Panc1 (cell line): ENCODE data around the gene C1orf216. TPM values are rescaled to one million over a fixed set of nuclear protein-coding genes. Genes with fewer than 3 reads are reported as not detected.

Experiments used
- ATAC-seq: fragments of 200-7000 bp; cut with Tn5 transposase; 2 replicates; pipeline ENCODE4 v1.9.1; 2020; ENCODE audit warnings: mild to moderate bottlenecking, moderate library complexity
- BruUV-seq: library from RNA; stranded (reverse); fragments of 400-500 nt; replicated peaks from 2 replicates; lab custom pipeline; 2021; lab: Mats Ljungman, UMichigan
- CTCF ChIA-PET: fragments of 300-600 bp; sonication (Branson Sonifier 250); formaldehyde crosslinking; loops from one replicate; lab custom pipeline; 2022; ENCODE audit warnings: antibody characterized with exemption; lab: Charles Lee
- POLR2A ChIA-PET: fragments of 300-600 bp; sonication (Branson Sonifier 250); formaldehyde crosslinking; loops from one replicate; lab custom pipeline; 2022; ENCODE audit warnings: antibody characterized with exemption; lab: Charles Lee
- DNase-seq: peaks from one replicate; pipeline ENCODE4 v3.0.0-alpha.2; 2010; ENCODE audit warnings: low read depth, low spot score
- H3K27ac ChIP-seq: 2 replicates; pipeline ENCODE4 v1.5.1; 2011; ENCODE audit warnings: mild to moderate bottlenecking, low read length, inconsistent platforms
- H3K27me3 ChIP-seq: fragments of 200-500 bp; sonication (Bioruptor generic); 2 replicates; pipeline ENCODE4 v1.6.0; 2014; ENCODE audit warnings: low read length, inconsistent platforms; ENCODE audit not compliant: control insufficient read depth, insufficient read depth
- H3K36me3 ChIP-seq: fragments of 200-500 bp; sonication (Bioruptor generic); 2 replicates; pipeline ENCODE4 v1.5.1; 2014; ENCODE audit warnings: inconsistent platforms, mild to moderate bottlenecking, low read length, moderate library complexity; ENCODE audit not compliant: control insufficient read depth, insufficient read depth
- H3K4me1 ChIP-seq: 2 replicates; pipeline ENCODE4 v1.5.1; 2011; ENCODE audit warnings: inconsistent platforms, mild to moderate bottlenecking, low read length, moderate library complexity; ENCODE audit not compliant: control insufficient read depth, insufficient read depth
- H3K4me3 ChIP-seq, 2 experiments: 2 replicates each; pipeline ENCODE4 v1.5.1; 2011 to 2012; ENCODE audit warnings: low read depth in 2 of 2, low read length in 2 of 2, mild to moderate bottlenecking in 2 of 2, inconsistent platforms in 1 of 2, moderate library complexity in 1 of 2
- H3K9me3 ChIP-seq: fragments of 200-500 bp; sonication (Bioruptor generic); 2 replicates; pipeline ENCODE4 v1.5.1; 2014; ENCODE audit warnings: low read depth, mild to moderate bottlenecking, inconsistent platforms, low read length, moderate library complexity; ENCODE audit not compliant: control insufficient read depth, insufficient read depth
- CTCF ChIP-seq: fragments of 450-650 bp; IDR thresholded peaks from 2 replicates; pipeline ENCODE4 v1.5.1; 2017; ENCODE audit warnings: mild to moderate bottlenecking
- POLR2AphosphoS5 ChIP-seq: IDR thresholded peaks from 2 replicates; pipeline ENCODE4 v1.6.1; 2012; ENCODE audit warnings: mild to moderate bottlenecking, low read depth, low read length, moderate library complexity
- SIN3A ChIP-seq: IDR thresholded peaks from 2 replicates; pipeline ENCODE4 v1.6.1; 2012; ENCODE audit warnings: low read depth, mild to moderate bottlenecking, low read length, moderate library complexity, borderline replicate concordance; ENCODE audit not compliant: insufficient read depth
- TCF7L2 ChIP-seq: IDR thresholded peaks from 2 replicates; pipeline ENCODE4 v1.6.1; 2011; ENCODE audit warnings: mild to moderate bottlenecking, low read depth, low read length, inconsistent platforms
- in situ Hi-C: cut with HindIII; loops from 2 replicates; pipeline ENCODE4 v1.10.0; 2016; ENCODE audit warnings: low sequenced_read_pairs, low pct_unique_long_range_greater_than_20kb
- intact Hi-C: fragments of 100-400 bp; cut with micrococcal nuclease; formaldehyde crosslinking; loops from one replicate; pipeline ENCODE4 v1.10.0; 2022; ENCODE audit not compliant: unreplicated experiment
- total RNA-seq: library from RNA; stranded (reverse); gene quantifications from one replicate; pipeline ENCODE4 v1.2.1, GENCODE V29; 2021; ENCODE audit not compliant: unreplicated experiment
- TF ChIP-seq, protein P1 (sequence below), 2 experiments: IDR thresholded peaks; 2 replicates each; pipeline ENCODE4 v1.6.1; 2011 to 2012; ENCODE audit warnings: low read depth in 2 of 2, control low read depth in 1 of 2, low read length in 1 of 2, mild to moderate bottlenecking in 1 of 2, moderate library complexity in 1 of 2; ENCODE audit not compliant: insufficient read depth in 1 of 2

C1orf216 gene
- total RNA-seq, 1 experiment from 2014 or later = 28.0 TPM

- CTCF ChIA-PET = no interaction called here
- no TSS peak for BruUV-seq
- Histone ChIP-seq H3K4me3 (no peak overlapping the region), H3K27me3 (no peaks in the 10 kb centered on the region), H3K27ac (no peak overlapping the region), H3K9me3 (no peaks in the 10 kb centered on the region), H3K36me3 (peaks cover 14% of the 10 kb centered on the region; the same call in 1 of the 2 replicates), H3K4me1 (peaks cover 4% of the 10 kb centered on the region; the same call in 1 of the 2 replicates)
- DNase-seq = no peak
- ATAC-seq = no peak
- in situ Hi-C loops (no loop called here), intact Hi-C loops (no loop called here)
- POLR2A ChIA-PET = no interaction called here
- TF ChIP-seq CTCF = no peak
- TF ChIP-seq TCF7L2 = no peak
- TF ChIP-seq, protein P1, sequence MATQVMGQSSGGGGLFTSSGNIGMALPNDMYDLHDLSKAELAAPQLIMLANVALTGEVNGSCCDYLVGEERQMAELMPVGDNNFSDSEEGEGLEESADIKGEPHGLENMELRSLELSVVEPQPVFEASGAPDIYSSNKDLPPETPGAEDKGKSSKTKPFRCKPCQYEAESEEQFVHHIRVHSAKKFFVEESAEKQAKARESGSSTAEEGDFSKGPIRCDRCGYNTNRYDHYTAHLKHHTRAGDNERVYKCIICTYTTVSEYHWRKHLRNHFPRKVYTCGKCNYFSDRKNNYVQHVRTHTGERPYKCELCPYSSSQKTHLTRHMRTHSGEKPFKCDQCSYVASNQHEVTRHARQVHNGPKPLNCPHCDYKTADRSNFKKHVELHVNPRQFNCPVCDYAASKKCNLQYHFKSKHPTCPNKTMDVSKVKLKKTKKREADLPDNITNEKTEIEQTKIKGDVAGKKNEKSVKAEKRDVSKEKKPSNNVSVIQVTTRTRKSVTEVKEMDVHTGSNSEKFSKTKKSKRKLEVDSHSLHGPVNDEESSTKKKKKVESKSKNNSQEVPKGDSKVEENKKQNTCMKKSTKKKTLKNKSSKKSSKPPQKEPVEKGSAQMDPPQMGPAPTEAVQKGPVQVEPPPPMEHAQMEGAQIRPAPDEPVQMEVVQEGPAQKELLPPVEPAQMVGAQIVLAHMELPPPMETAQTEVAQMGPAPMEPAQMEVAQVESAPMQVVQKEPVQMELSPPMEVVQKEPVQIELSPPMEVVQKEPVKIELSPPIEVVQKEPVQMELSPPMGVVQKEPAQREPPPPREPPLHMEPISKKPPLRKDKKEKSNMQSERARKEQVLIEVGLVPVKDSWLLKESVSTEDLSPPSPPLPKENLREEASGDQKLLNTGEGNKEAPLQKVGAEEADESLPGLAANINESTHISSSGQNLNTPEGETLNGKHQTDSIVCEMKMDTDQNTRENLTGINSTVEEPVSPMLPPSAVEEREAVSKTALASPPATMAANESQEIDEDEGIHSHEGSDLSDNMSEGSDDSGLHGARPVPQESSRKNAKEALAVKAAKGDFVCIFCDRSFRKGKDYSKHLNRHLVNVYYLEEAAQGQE (IDR thresholded peaks at IDR 0.05; ENCODE audit: insufficient read depth in 1 of 2, low read depth in 2 of 2, low read length in 1 of 2) = no peak
- no peak for TF ChIP-seq POLR2AphosphoS5
- no peak for TF ChIP-seq SIN3A
Observed at GRCh38 chr1:35763201-35763600, 44.5 kb upstream of the C1orf216 start.

DNA sequence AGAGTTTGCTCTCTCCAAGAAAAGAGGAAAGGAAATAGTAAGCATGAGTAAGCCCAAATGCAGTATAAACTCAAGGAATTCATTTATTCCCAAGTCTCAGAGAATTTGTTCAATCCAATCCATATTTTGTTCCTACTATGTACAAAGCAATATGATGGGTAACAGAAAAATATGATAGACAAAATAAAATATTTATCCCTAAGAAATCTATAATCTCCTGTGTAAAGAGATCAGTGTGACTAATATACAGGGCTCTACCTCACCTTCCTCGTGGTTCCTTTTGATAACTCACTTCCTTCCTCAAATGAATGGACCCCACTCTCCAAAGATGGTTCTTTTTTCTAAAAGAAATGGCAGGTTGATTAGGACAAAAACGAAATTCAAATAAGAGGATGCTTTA is 43.5 kb upstream of the C1orf216 start:
- intact Hi-C loops (no loop called here), in situ Hi-C loops (no loop called here)
- DNase-seq (no peak), ATAC-seq (no peak)
- TF ChIP-seq TCF7L2 (no peak), SIN3A (no peak), POLR2AphosphoS5 (no peak), CTCF (no peak)
- TF ChIP-seq, protein P1 (IDR thresholded peaks at IDR 0.05; ENCODE audit: insufficient read depth in 1 of 2, low read depth in 2 of 2, low read length in 1 of 2) = no peak
- no TSS peak for BruUV-seq
- Histone ChIP-seq H3K27ac (no peak overlapping the region), H3K36me3 (peaks cover 14% of the 10 kb centered on the region; the same call in 1 of the 2 replicates), H3K9me3 (no peaks in the 10 kb centered on the region), H3K4me3 (no peak overlapping the region), H3K4me1 (no peaks in the 10 kb centered on the region), H3K27me3 (no peaks in the 10 kb centered on the region)
- CTCF ChIA-PET = no interaction called here
- POLR2A ChIA-PET = no interaction called here
